OCI-LY7 (cell line): ENCODE measurements around the gene AKAP17A. TPM values are rescaled to one million over a fixed set of nuclear protein-coding genes. Genes with fewer than 3 reads are reported as not detected.
"Not testable (repeated sequence)": the region's sequence is repeated elsewhere in the genome, so short reads cannot be mapped to it uniquely, and the experiment has no call there.

Source experiments
- BruUV-seq: library from RNA; stranded (reverse); fragments of 400-500 nt; replicated peaks from 2 replicates; lab custom pipeline; 2021; lab: Mats Ljungman, UMichigan
- CTCF ChIA-PET: fragments of 300-600 bp; sonication (Branson Sonifier 250); formaldehyde crosslinking; loops from one replicate; lab custom pipeline; 2022; ENCODE audit warnings: antibody characterized with exemption; ENCODE audit not compliant: unreplicated experiment; lab: Charles Lee
- POLR2A ChIA-PET: fragments of 300-600 bp; sonication (Branson Sonifier 250); formaldehyde crosslinking; loops from one replicate; lab custom pipeline; 2022; ENCODE audit warnings: antibody characterized with exemption; lab: Charles Lee
- DNase-seq: peaks from one replicate; pipeline ENCODE4 v3.0.0-alpha.2; 2015; ENCODE audit warnings: low spot score
- H2AFZ ChIP-seq: fragments of 200-600 bp; sonication (generic), shearing (Covaris generic); 2 replicates; pipeline ENCODE4 v1.6.1; 2014; ENCODE audit warnings: mild to moderate bottlenecking, antibody characterized with exemption, low read length, moderate library complexity
- H3K27ac ChIP-seq: fragments of 200-600 bp; sonication (generic); 2 replicates; pipeline ENCODE4 v1.5.1; 2014; ENCODE audit warnings: mixed run types, low read depth, mild to moderate bottlenecking, moderate library complexity, low read length, inconsistent platforms; ENCODE audit not compliant: poor library complexity, severe bottlenecking
- H3K36me3 ChIP-seq: fragments of 200-600 bp; sonication (generic); 2 replicates; pipeline ENCODE4 v1.6.1; 2014; ENCODE audit warnings: mild to moderate bottlenecking, antibody characterized with exemption, low read length, moderate library complexity, mixed read lengths; ENCODE audit not compliant: insufficient read depth
- H3K4me1 ChIP-seq: fragments of 200-600 bp; sonication (generic); 2 replicates; pipeline ENCODE4 v1.5.1; 2014; ENCODE audit warnings: mild to moderate bottlenecking, low read length; ENCODE audit not compliant: insufficient read depth, poor library complexity, severe bottlenecking
- H3K4me2 ChIP-seq: fragments of 200-600 bp; sonication (generic); 2 replicates; pipeline ENCODE4 v1.6.1; 2014; ENCODE audit warnings: mild to moderate bottlenecking, low read length
- H3K4me3 ChIP-seq: fragments of 200-600 bp; sonication (generic); 2 replicates; pipeline ENCODE4 v1.5.1; 2014; ENCODE audit warnings: mild to moderate bottlenecking, low read depth, low read length; ENCODE audit not compliant: poor library complexity, severe bottlenecking
- H3K79me2 ChIP-seq: fragments of 200-600 bp; sonication (generic); 2 replicates; pipeline ENCODE4 v1.6.1; 2016; ENCODE audit warnings: low read depth, mild to moderate bottlenecking, low read length, moderate library complexity, mixed read lengths; ENCODE audit not compliant: insufficient read depth
- H3K9me2 ChIP-seq: fragments of 200-600 bp; sonication (generic); 2 replicates; pipeline ENCODE4 v1.6.1; 2016; ENCODE audit warnings: mild to moderate bottlenecking, low read length, mixed read lengths; ENCODE audit not compliant: insufficient read depth
- H3K9me3 ChIP-seq: fragments of 200-600 bp; sonication (generic); 2 replicates; pipeline ENCODE4 v1.6.1; 2014; ENCODE audit warnings: mild to moderate bottlenecking, mixed run types, low read length, mixed read lengths
- H4K20me1 ChIP-seq: fragments of 200-600 bp; sonication (generic); 2 replicates; pipeline ENCODE4 v1.6.1; 2014; ENCODE audit warnings: mild to moderate bottlenecking, antibody characterized with exemption, low read length, moderate library complexity, mixed read lengths; ENCODE audit not compliant: insufficient read depth
- EZH2phosphoT487 ChIP-seq: fragments of 200-600 bp; sonication (generic); IDR thresholded peaks from 2 replicates; pipeline ENCODE4 v1.6.1; 2018; ENCODE audit warnings: low read depth, borderline replicate concordance, mild to moderate bottlenecking, mixed run types, antibody characterized with exemption, low read length, moderate library complexity, mixed read lengths
- intact Hi-C: fragments of 100-400 bp; cut with micrococcal nuclease; formaldehyde crosslinking; loops from one replicate; pipeline ENCODE4 v1.10.0; 2022; ENCODE audit not compliant: unreplicated experiment
- total RNA-seq, 2 experiments: library from RNA; depleted of rRNA in 1 of 2; stranded (reverse); fragments of >200 nt in 1 of 2; shearing (Covaris generic) in 1 of 2; gene quantifications; 2 replicates each; pipeline ENCODE4 v1.2.3, GENCODE V29; 2014 to 2022
- TF ChIP-seq, protein P1 (sequence below): fragments of 200-600 bp; sonication (generic); conservative IDR thresholded peaks from 2 replicates; pipeline ENCODE4 v1.5.1; 2014; ENCODE audit warnings: mild to moderate bottlenecking, antibody characterized with exemption, low read length, moderate library complexity, mixed read lengths

The AKAP17A gene
- total RNA-seq, 2 experiments from 2014 or later: 64.2 to 64.9 TPM

DNA sequence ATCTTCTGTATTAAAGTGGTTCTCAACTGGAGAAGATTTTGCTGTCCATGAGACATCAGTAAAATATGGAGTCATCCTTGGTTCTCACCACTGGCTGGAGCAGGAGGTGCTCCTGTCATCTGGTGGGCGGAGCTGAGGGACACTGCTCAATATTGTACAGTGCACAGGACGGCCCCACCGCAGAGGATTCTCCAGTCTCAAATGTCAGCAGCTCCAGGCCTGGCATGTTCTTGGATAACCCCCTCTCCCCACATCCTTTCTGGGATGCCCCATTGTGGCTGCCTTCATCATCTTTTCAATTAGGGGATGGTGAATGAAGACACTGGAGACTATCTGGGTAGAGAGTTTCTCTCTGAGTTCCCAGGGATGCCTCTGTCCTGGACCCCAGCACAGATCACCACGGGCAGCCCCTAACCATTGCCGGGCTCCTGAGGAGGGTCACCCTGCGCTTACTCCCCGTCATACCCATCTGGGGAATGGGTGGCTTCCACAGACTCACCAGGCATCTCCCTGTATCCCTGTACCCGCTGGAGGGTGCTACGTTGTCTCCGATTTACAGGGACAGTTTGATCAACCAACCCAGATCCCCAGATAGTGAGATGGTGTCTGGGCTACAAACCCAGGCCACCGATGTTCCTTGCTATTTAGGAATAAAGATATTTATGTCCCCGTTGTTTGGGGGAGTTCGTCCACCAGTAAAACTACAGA, 32.5 kb upstream of the AKAP17A start:
- H3K4me1 ChIP-seq: peaks cover 9% of the 10 kb centered on the region
- ChIA-PET CTCF (no interaction called here), POLR2A (no interaction called here)
- no peak overlapping the region for H3K27ac ChIP-seq
- H2AFZ ChIP-seq: no peak overlapping the region
- H3K9me2 ChIP-seq: no peaks in the 10 kb centered on the region
- no peaks in the 10 kb centered on the region for H4K20me1 ChIP-seq
- no peak overlapping the region for H3K4me2 ChIP-seq
- H3K4me3 ChIP-seq: no peak overlapping the region
- intact Hi-C loops: no loop called here
- no peaks in the 10 kb centered on the region for H3K79me2 ChIP-seq
- DNase-seq: no peak
- no peaks in the 10 kb centered on the region for H3K36me3 ChIP-seq
- TF ChIP-seq EZH2phosphoT487: no peak
- no TSS peak for BruUV-seq
- peaks cover 7% of the 10 kb centered on the region for H3K9me3 ChIP-seq

DNA sequence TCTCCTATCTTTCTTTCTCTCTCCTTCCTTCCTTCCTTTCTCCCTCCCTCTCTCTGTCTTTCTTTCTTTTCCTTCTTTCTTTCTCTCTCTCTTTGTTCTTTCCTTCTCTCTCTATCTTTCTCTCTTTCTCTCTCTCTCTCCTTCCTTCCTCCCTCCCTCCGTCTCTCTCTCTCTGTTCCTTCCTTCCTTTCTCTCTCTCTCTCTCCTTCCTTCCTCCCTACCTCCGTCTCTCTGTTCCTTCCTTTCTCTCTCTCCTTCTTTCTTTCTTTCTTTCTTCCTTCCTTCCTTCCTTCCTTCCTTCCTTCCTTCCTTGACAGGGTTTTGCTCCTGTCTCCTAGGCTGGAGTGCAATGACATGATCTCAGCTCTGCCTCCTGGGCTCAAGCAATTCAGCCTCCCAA, 30.2 kb upstream of the AKAP17A start:
- H4K20me1 ChIP-seq: no peaks in the 10 kb centered on the region
- no peak overlapping the region for H2AFZ ChIP-seq
- CTCF ChIA-PET: no interaction called here
- no peaks in the 10 kb centered on the region for H3K9me2 ChIP-seq
- intact Hi-C loops: no loop called here
- H3K4me1 ChIP-seq: peaks cover 15% of the 10 kb centered on the region
- H3K36me3 ChIP-seq: no peaks in the 10 kb centered on the region
- no peak overlapping the region for H3K4me3 ChIP-seq
- no peak overlapping the region for H3K27ac ChIP-seq
- H3K79me2 ChIP-seq: no peaks in the 10 kb centered on the region
- POLR2A ChIA-PET: no interaction called here
- BruUV-seq: no TSS peak
- no peaks in the 10 kb centered on the region for H3K9me3 ChIP-seq
- H3K4me2 ChIP-seq: no peak overlapping the region
- no peak for TF ChIP-seq EZH2phosphoT487
- TF ChIP-seq, protein P1, sequence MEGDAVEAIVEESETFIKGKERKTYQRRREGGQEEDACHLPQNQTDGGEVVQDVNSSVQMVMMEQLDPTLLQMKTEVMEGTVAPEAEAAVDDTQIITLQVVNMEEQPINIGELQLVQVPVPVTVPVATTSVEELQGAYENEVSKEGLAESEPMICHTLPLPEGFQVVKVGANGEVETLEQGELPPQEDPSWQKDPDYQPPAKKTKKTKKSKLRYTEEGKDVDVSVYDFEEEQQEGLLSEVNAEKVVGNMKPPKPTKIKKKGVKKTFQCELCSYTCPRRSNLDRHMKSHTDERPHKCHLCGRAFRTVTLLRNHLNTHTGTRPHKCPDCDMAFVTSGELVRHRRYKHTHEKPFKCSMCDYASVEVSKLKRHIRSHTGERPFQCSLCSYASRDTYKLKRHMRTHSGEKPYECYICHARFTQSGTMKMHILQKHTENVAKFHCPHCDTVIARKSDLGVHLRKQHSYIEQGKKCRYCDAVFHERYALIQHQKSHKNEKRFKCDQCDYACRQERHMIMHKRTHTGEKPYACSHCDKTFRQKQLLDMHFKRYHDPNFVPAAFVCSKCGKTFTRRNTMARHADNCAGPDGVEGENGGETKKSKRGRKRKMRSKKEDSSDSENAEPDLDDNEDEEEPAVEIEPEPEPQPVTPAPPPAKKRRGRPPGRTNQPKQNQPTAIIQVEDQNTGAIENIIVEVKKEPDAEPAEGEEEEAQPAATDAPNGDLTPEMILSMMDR: no peak
- no peak for DNase-seq

DNA sequence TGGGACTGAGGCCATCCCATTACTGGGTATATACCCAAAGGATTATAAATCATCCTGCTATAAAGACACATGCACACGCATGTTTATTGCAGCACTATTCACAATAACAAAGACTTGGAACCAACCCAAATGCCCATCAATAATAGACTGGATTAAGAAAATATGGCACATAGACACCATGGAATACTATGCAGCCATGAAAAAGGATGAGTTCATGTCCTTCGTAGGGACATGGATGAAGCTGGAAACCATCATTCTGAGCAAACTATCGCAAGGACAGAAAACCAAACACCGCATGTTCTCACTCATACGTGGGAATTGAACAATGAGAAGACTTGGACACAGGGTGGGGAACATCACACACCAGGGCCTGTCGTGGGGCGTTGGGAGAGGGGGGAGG, 27.3 kb upstream of the AKAP17A start:
- H2AFZ ChIP-seq, H3K9me3 ChIP-seq, H3K79me2 ChIP-seq, H4K20me1 ChIP-seq, H3K36me3 ChIP-seq, BruUV-seq, intact Hi-C loops, DNase-seq, H3K27ac ChIP-seq, H3K4me3 ChIP-seq, H3K9me2 ChIP-seq, CTCF ChIA-PET, H3K4me2 ChIP-seq, POLR2A ChIA-PET: not testable (repeated sequence)
- H3K4me1 ChIP-seq: peaks cover 15% of the 10 kb centered on the region
